A673 (cell line): ENCODE data around the gene EIF3I.

Source experiments
- CTCF ChIP-seq: fragments of 300-800, 200-600 bp; sonication (generic); conservative IDR thresholded peaks from 2 replicates; pipeline ENCODE4 v1.5.1; 2017; ENCODE audit warnings: low read depth, mild to moderate bottlenecking, antibody characterized with exemption, low read length, moderate library complexity, mixed read lengths
- EZH2 ChIP-seq: fragments of 200-600 bp; sonication (generic); IDR thresholded peaks from 2 replicates; pipeline ENCODE4 v1.6.1; 2017; ENCODE audit warnings: borderline replicate concordance, low read depth, mild to moderate bottlenecking, mixed read lengths, antibody characterized with exemption, low read length; ENCODE audit not compliant: poor library complexity, severe bottlenecking

DNA sequence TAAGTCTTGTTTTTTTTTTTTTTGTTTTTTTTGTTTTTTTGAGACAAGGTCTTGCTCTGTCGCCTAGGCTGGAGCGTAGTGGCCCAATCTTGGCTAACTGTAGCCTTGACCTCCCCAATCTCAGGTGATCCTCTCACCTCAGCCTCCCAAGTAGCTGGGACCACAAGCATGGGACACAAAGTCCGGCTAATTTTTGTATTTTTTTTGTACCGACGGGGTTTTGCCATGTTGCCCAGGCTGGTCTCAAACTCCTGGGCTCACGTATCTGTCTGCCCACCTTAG, 35.0 kb downstream of the EIF3I start:
- TF ChIP-seq CTCF: no peak
- no peak for TF ChIP-seq EZH2
